GM12892 (cell line): ENCODE measurements around the gene SCLT1.

Experiments
- POLR2A ChIP-seq: IDR thresholded peaks from 2 replicates; pipeline ENCODE4 v1.6.1; 2011; ENCODE audit warnings: low read depth, low read length, control low read depth
- POLR2AphosphoS5 ChIP-seq: IDR thresholded peaks from 2 replicates; pipeline ENCODE4 v1.6.1; 2011; ENCODE audit warnings: low read depth, low read length, control low read depth
- TAF1 ChIP-seq: IDR thresholded peaks from 2 replicates; pipeline ENCODE4 v1.6.1; 2011; ENCODE audit warnings: low read depth, mild to moderate bottlenecking, control low read depth, low read length, borderline replicate concordance

GRCh38 chr4:128858879-128859671, 234.3 kb downstream of the SCLT1 start:
- TF ChIP-seq POLR2A = no peak
- no peak for TF ChIP-seq POLR2AphosphoS5
- TF ChIP-seq TAF1 = no peak
